NCI-H146 treated with DMSO at 0.1 percent for 48 hours (cell line): ENCODE data around the gene ACKR1.

Source experiments
- DNase-seq: peaks from one replicate; lab custom pipeline; 2025; ENCODE audit not compliant: unreplicated experiment; lab: John Stamatoyannopoulos, UW

ACKR1 gene, protein sequence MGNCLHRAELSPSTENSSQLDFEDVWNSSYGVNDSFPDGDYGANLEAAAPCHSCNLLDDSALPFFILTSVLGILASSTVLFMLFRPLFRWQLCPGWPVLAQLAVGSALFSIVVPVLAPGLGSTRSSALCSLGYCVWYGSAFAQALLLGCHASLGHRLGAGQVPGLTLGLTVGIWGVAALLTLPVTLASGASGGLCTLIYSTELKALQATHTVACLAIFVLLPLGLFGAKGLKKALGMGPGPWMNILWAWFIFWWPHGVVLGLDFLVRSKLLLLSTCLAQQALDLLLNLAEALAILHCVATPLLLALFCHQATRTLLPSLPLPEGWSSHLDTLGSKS

DNA sequence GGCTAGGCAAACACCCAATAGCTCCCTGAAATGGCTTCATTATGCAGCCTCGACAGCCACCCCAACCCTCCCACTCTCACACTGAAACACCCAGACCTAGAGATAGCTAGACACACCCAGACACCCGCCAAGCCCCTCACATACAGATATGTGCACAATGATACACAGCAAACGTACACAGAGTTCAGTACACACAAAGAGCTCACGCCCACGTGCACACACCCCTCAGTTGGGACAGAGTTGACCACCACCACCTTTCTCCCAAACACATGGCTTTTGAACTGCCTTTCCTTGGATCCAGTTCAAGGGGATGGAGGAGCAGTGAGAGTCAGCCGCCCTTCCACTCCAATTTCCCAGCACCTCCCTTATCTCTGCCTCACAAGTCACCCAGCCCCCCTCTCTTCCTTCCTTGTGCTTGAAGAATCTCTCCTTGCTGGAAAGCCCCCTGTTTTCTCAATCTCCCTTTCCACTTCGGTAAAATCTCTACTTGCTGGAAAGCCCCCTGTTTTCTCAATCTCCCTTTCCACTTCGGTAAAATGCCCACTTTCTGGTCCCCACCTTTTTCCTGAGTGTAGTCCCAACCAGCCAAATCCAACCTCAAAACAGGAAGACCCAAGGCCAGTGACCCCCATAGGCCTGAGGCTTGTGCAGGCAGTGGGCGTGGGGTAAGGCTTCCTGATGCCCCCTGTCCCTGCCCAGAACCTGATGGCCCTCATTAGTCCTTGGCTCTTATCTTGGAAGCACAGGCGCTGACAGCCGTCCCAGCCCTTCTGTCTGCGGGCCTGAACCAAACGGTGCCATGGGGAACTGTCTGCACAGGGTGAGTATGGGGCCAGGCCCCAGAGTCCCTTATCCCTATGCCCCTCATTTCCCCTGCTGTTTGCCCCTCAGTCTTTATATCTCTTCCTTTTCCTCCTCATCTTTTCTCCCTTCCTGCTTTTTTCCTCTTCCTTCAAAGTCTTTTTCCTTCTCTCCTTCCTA lies at the start of gene ACKR1:
Gene ACKR1, plus strand, starts transcription at position 715 of the 981 bp plus-strand sequence. Its CDS starts 85 bp downstream, at position 800.
- DNase-seq = no peak

DNA sequence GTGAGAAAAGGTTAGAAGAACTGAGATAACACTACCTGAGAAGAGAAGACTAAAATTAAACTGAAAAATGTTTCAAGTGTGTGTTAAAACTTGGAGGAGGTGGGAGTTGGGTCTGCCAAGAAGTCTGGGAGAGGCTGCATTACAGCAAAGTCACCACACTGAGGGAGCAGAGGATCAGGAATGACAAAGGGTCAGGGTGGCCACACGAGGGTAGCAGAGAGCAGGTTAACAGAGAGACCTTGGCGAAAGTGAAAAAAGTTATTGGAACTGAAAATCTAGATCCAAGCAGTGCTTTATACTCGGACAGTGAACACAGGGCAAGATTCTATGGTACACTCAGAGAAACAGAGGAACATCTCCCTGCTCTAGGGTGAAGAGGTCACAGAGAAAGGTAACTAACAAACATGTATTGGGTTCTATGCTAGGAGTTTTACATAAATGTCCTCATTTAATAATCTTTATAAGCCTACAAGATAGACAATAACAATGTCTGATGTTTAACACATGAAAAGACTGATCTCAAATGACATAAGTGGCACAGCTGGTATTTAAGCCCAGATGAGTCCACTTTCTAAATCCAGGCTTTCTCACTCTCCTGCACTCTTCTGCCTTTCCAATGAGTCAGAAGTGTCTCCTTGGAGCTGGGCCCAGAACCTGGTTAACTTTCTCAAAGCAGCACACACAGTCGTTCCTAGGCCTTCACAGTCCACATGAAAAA lies 43.5 kb upstream of the ACKR1 start:
- DNase-seq = no peak

DNA sequence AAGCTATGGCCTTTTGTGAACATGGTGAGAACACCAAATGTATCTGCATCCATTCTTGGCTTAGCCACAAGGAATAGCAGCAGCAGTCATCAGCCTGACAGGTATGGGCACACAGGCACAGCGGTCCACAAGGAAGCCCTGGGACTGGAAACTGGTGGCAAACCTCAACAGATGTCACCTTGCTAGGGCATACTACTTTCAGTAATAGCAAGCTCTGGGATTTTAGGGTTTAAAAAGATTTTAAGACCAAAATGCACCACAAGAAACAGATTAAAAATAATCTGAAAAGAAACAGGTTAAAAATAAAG lies 43.0 kb upstream of the ACKR1 start:
- no peak for DNase-seq

DNA sequence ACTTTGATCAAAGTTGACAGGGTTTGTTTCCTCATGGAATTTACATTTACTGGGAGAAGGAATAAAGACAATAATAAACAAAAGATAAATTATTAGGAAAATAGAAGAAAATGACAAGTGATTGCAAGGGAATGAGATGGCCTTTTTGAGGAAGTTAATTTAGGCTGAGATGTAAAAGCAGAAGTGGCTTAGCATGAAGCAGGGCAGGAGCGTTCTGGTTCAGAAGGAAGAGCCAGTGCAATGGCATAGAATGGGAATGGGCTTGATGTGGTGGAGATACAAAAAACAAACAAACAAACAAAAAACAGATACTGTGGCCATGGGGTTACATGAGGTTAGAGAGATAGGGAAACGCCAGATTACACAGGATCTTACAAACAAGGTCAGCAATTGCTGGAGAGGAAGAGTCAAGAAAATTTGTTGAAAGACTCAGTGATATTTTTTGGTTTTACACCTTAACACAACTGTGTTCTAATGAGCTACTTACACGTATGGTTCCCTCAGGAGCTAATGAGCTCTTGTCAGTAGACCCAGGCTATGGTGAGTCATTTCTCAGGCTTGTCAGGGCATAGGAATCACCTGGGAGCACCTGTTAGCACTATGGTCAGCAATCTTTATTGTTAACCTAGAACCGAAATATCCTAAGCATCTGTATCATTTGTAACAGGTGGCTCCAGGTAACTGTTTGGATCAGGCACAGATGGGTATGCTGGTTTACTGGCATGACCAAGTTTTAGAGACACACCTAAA lies 42.0 kb upstream of the ACKR1 start:
- DNase-seq = no peak

DNA sequence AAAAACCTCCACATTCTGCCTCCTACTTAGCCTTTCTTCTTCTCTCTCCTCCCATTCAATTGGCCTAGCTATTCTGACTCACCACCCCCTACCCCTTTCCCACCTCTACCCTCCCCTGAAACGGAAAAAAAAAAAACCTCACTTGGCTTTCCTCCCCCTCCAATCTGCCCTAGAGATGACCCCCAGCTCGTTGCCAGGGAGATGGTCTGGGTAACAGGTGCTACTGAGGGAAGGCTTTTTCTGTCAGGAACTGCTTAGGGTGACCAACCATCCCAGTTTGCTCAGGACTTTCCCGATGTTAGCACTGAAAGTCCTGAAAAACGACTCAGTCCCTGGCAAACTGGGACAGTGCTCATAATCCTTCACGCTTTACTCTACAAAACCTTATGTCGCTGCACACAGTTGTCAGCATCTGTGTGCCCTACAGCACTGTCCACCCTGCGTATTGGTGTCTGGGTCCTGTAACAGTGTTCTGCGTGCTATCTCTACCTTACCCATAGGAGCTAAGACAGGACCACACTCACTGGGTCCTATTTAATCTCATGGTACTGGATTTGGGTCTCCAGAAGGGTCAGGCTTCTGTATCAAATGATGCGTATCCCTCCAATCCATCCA lies 41.0 kb upstream of the ACKR1 start:
- DNase-seq = no peak

DNA sequence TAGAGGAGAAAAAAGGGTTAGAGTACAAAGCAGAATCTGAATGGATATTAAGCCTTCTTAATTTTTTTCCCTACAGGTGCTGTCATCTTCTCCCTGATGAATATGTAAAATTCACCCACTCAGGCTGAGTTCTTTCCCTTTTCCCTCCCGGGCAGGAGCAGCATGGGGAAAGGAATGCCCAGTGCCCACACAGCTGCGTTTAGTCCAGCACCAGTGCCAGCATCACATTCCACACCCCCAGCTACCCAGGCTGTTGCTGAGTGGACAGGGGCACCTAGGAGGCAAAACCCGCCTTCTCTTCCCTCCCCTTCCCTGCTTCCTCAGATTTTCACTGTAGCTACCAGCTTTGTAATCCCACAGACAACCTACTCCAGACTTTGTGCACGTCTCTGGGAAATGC lies 36.6 kb upstream of the ACKR1 start:
- no peak for DNase-seq

DNA sequence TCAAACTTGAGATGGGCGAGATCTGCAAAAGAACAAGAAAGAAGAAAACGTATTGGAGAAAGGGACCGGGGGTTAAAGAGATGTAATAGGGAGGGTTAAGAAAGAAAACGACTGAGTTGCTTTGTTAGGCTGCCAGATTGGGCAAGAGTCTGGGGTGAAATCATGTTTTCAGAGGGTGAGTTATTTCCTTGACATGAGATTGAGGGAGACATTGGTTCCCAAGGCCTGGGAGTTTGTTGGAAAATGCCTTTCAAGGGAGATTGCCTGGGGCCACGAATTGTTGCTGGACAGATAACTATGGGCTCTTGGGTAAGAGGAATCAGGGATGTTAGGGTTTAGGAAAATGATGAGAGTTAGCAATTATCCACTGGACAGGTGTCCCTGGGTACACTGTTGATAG lies 34.0 kb upstream of the ACKR1 start:
- no peak for DNase-seq

DNA sequence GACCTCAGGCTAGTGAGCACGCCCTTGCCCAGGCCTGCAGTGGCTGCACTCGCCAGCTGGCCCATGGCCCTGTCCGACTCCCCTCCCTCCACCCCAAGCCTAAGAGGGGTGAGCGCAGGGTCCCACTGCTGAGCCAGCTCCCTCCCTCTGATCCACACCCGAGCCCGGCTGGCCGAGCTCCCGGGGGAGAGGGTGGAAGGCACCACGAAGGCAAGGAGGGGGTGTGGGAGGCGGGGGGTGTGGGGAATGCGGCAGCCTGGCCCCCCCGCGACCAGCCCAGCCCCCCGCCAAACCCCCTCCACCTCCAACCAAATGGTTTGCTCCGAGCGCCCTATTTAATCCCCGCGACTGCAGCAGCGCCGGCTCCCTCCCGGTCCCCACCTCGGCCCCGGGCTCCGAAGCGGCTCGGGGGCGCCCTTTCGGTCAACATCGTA lies 33.4 kb upstream of the ACKR1 start, which contains the start of gene CADM3:
Gene CADM3, plus strand, starts transcription at position 362 of the 434 bp plus-strand sequence. CDS start 151 bp downstream, outside the sequence.
- no peak for DNase-seq

DNA sequence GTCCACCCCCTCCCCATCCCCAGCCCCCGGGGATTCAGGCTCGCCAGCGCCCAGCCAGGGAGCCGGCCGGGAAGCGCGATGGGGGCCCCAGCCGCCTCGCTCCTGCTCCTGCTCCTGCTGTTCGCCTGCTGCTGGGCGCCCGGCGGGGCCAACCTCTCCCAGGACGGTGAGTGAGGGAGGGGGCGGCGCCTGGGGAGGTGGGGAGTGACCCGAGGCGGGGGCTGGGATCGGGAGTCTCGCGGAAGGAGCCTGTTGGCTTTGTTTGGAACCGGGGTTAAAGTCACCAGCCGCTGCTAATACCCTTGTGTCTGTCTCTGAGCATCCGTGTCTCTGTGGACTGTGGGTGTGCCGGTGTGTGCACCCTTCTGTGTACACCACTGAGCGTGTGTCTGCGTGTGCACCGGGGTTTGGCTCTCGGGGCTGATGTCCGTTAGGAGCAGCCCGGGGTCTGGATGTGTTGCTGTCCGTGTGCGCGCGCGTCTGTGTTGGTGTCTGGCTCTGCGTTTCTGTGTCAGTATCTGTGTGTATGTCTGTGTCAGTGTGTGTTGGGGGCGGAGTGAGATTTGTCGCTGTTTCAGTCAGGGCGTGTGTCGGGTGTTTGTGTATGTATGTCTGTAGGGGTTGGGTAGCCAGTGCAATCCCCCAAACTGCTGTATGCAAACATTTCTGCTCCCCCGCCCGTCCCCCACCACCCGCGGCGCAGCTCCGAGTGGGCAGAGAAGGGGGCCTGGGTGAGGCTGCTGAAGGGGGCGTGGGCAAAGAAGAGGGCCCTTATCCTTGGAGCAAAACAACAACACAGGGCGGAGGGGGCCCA lies 32.8 kb upstream of the ACKR1 start:
- DNase-seq = no peak

DNA sequence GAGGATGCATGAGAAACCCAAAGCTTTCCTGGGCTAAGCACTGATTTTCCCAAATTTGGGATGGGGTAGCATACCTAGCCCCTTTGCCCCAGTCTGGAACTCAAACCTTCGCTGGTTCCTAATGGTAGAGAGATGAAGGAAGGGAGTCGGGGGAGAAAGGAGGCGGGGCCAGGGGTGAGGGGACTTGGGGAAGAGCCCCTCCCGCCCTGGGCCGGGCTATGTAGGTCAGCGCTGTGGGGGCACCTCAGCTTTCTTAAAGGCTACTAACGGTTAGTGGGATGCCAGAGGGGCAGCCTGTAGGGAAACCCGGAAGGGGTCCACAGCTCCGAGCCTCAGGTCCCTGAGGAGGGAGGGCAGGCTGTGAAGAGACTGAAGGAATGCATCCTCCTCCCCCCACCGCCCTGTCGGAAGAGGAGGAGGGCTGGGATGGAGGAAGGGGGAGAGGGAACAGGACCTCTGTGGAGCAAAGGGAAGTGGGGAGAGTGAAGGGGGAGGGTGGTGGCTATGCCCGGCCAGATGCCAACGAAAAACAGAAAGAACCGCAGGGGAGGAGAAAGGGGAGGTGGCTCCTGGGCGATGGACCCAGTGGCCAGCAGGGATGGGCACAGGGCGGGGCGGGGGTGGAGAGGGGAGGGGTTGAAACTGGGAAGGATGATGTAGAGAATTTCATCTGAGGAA lies 31.9 kb upstream of the ACKR1 start:
- DNase-seq = no peak

DNA sequence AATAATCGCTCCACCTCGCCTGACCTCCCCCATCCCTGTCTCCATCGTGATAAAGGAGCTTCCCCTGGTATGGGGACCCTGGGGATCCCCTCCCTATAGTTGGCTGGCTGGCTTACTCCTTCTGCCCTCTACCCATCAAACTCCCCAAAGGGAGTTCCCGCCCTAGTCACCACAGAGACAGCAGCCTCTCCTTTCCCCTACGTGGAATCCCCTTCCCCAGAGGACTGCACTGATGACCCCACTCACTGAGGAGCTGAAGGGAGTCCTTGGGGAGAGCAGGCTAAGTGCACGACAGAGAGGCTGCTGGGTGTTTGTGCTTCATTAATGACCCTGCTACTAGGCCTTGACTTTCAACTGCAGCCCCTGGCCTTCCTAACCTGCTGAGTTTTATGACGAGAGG lies 31.4 kb upstream of the ACKR1 start:
- DNase-seq = no peak

DNA sequence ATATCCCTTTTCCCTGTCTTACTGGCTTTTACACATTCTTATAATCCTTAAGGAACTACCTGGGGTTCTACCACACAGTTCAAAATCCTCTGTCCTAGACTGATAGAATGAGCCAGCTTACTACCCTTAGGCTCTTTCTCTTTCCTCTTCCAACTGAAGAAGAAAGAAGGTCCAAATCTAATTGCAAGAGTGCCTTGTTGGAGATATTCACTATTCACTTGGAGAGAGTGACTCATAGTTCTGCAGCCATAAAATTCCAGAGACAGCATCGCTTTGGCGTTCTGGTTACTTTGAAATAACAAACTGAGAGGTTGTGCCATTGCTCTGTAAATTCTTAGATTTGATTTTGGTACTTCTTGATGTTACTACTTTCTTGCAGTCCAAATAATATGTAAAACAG lies 29.1 kb upstream of the ACKR1 start:
- DNase-seq = no peak

DNA sequence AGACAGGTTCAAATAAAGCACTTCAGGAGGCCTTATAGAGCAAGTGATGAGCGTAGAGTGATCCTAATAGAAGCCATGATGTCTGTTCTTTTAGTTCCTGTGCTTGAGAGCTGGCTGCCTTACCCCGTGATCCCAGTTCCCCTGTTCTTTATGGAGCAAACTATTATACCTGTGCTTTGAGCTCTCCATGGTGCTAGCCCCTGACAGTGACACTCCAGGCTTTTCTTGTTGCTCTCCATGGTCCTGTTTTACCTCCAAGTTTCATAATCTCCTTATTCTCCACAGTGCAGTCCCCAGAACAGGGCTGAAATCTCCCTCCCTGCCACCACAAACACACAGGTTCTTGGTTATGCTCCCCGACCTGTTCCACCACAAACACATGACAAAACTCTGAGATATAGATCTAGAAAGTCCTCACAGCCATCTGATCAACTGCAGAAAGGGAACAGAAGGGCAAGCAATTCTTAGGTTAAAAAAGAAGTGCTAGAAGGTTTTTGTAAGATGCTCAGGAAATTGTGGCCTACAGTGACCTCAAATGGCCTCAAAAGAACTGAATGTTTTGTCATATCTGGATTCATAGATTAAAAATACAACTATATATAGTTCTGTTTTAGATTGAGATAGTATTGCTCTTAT lies 27.3 kb upstream of the ACKR1 start:
- DNase-seq = no peak

DNA sequence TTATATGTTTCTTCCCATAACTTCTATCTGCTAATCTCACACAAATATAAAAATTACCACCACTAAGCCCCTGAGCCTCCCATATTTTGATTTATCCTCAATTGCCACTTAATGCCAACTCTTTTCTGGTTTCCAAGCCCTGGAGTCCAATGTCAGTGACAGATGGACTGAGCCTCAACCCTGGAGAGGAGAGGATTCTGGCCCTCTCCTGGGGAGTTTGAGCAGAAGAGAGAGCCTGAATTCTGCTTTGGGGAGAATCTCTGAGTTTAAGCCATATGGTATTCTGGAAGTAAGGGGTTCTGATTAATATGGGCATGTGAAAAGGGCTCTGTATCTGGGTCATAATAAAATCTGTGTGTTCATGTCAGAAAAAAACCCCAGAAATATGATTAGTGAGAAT lies 24.8 kb upstream of the ACKR1 start:
- DNase-seq = no peak

DNA sequence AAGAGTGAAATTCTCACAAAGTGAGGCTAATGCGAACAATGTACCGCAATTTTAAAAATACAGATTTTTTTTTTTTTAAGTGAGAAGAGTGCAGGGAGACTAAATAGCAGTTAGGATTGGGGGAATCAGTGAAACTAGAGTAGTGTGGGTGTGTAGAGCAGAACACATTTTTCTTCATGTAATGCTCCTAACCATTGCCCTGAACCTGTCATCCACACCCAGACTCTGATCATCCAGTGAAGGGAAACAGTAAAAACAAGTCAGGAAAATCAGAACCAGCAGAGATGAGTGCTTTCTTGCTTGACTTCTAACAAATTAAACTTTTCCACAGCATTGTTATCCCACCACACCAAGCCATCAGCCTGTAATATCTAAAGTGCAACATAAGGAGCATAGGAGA lies 24.2 kb upstream of the ACKR1 start:
- DNase-seq = no peak

DNA sequence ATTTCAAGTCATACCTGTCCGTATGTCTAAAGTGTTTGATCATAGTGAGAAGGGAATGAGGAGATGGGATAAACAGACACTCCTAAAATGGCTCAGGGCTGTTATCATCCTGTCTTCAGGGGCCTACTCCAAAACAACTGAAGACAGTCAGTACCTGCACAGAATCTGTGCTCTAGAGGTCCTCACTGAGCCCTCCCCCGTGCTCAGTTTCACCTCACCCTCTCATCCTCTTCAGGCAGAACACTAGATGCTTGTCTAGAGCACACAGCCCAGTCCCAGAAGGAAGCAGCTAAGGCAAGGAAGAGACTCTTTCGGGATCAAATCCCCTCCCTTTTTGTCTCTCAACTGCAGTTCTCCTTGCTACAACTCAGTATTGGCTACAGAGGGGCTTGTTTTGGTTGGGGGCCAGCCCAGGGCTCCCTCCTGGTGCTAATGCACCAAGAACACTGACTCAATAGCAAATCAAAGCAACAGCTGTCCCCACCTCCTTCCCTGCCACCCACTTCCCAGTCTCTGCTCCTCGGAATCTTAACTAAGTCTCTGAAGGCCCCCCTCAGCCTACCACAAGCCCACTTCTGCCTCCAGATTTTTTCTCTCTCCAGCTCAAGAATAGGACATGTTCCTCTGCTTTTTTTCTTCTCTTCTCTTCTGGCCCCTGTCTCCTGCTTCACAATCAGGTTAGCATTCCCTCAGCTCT lies 23.2 kb upstream of the ACKR1 start:
- no peak for DNase-seq

DNA sequence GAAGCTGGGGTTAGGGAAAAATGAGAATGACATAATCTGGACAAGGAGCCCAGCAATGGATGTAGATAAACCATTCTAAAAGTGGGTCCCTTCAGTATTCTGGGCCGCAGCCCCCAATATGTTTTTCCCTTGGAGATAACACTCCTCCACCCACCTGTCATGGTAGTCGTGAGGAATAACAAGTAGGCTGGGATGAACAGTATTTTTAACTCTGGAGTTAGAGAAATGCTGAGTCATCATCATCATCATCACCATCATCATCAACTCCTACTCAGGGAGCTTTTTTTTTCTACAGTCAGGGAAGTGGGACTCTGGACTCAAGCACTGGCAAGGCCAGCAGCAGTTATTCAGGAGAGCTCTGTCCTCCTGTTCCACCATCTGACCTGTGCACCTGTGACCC lies 20.5 kb upstream of the ACKR1 start:
- DNase-seq = no peak

DNA sequence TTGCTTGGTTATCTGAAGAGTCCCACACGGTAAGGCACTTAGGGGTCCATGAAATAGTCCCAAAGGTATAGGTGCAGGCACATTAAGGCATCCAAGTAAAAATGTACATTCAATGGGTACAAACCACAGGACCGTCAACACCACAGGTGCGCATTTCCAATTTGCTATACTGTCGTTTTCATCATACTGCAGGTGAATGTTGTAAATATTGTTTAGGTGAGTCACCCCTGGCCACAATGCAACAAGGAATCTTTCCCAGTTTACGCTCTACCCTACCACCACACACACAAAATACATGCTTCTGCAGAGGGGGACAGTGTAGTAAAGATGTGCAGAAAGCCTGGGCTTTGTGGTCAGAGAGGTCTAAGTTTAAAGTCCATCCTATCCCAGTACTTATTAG lies 19.6 kb upstream of the ACKR1 start:
- no peak for DNase-seq
